HG03571 (cell line): ENCODE results near the gene HOXC11.

Experiments
- ATAC-seq: cut with Tn5 transposase; IDR thresholded peaks from one replicate; pipeline ENCODE4 v1.9.1; 2021; ENCODE audit not compliant: unreplicated experiment

Gene HOXC11

DNA sequence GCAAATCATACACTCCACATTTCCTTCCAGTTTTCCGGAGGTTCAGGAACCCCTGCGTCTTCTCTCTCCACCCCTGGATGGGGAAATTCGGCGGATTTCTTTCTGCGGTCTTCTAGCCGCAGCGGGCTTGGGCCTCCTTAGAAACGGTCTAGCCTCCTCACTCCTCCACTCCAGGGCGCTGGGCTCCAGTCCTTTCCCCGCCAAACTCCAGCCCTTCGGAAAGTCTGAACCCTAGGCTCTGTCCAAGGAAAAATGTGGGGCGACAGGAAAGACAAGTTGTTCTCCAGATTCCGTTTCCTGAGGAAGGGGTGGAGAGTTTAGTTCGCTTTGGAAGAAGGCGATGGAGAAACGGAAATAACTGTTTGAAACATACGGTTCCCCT lies 10.6 kb downstream of the HOXC11 start:
- no peak for ATAC-seq

DNA sequence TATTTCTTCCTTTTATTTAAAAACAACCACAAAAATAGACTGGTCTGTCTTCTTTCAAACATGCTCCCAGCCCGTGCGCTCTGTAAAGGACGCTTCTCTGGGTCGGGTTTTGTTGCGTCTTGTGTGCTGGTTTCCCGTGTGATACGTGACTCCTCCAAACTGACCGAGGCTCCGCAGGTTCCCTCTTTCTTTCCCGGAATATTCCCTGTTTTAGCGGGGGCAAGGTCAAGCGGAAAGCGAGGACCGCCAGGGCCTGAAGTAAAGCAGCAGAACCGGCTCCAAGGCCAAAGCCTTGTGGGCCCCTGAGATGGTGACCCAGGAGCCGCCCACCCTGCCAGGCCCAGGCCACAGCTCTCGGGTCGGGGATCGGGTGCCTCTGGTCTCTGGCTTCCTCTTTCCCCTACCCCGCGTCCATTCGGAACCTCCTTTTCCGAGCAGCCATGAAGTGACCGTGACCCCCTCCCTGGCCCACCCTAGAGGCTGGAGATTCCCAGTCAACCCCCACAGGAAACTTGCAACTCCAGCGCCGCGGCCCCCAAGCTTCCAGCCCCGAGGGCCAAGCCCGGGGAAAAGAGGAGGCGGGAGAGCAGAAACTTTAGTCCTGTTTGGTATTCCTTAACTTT lies 11.1 kb downstream of the HOXC11 start:
- ATAC-seq, result no peak

DNA sequence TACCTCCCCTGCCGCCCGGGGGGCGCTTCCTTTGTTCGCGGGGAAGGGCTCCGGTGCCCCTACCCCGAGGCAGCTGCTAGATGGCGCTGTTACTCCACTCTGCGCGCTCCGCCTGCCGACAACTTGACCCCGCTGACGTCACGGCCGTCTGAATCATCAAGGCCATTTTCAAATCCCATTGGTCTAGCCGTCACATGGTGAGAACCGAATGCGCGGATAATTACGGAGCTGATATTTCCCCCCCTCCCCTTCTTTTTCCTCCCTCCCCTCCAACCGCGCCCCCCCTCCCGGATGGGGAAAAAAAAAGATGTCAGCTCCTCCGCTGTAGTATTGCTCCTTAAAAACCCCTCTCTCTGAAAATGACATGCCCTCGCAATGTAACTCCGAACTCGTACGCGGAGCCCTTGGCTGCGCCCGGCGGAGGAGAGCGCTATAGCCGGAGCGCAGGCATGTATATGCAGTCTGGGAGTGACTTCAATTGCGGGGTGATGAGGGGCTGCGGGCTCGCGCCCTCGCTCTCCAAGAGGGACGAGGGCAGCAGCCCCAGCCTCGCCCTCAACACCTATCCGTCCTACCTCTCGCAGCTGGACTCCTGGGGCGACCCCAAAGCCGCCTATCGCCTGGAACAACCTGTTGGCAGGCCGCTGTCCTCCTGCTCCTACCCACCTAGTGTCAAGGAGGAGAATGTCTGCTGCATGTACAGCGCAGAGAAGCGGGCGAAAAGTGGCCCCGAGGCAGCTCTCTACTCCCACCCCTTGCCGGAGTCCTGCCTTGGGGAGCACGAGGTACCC lies 12.2 kb downstream of the HOXC11 start, which contains the start of gene HOXC10:
Gene HOXC10 (plus strand): TSS at position 246 of the 791 bp plus-strand sequence. CDS start 114 bp downstream, at position 360.
- ATAC-seq, result no peak

DNA sequence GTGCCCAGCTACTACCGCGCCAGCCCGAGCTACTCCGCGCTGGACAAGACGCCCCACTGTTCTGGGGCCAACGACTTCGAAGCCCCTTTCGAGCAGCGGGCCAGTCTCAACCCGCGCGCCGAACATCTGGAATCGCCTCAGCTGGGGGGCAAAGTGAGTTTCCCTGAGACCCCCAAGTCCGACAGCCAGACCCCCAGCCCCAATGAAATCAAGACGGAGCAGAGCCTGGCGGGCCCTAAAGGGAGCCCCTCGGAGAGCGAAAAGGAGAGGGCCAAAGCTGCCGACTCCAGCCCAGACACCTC lies 12.7 kb downstream of the HOXC11 start:
- no peak for ATAC-seq

DNA sequence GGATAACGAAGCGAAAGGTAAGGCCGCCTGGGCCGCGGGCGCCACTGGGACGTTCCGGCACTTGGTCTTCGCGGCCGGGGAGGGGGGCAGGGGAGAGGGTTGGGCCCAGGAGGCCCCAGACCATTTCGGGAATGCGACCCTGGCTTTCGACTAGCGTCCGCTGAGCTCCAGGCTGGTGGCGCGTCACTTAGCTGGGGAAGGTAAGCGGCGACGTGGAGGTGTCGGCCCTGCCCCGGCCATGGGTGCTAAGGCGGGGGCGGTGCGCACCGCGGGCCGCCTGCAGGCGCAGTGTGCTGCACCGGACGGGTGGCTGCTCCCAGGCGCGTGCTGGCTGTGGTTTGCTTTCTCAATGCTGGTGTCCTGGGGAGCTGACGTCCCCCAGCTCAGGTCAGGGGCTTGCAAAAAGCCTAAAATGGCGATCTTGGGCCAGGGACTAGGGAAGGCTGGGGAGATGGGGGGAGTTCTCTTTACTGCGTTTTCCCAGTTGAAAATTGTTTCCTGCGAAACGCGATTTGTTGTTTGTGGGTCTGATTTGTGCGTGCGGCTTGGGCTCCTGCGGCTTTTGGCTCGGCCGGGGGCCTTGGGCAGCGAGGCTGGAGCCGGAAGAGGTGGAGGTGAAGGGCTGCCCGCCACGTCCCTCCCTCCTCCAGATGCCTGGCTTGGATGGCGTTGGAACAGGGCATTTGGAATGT lies 13.2 kb downstream of the HOXC11 start:
- no peak for ATAC-seq

DNA sequence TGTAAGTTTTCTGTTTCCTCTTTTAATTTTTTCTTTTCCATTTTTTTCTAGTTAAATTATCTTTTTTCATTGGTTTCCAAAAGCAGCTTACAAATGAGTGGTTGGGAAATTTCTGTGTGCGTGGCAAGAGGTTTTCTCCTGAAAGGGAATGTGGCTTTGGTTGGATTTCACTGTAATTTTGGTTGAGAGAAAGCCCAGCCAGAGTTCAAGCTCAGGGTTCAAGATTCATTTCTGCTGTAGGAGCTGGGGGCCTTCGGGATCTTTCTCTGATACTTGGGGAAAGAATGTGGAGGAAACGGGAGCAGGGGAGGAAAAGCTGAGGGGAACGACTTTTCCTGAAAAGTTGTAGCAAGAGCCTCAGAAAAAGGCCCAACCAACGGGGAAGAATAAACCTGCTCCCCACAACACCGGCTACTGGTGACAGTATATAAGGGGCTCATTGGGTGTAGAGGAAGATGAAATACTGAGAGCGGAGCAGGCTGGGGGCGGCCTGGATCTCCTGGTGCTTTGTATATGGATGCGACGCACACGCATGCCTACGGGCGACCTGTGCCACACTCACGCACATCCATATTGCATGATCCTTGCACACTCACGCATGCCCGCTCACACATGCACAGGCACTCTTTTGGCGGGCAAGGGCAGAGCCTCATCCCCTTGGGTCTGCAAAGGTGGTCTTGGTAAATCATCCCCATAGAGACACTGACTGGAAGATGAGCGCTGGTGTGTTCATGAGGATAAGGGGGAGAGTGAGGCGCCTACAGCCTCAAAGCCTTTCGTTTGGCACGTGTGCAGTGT lies 14.0 kb downstream of the HOXC11 start:
- no peak for ATAC-seq

DNA sequence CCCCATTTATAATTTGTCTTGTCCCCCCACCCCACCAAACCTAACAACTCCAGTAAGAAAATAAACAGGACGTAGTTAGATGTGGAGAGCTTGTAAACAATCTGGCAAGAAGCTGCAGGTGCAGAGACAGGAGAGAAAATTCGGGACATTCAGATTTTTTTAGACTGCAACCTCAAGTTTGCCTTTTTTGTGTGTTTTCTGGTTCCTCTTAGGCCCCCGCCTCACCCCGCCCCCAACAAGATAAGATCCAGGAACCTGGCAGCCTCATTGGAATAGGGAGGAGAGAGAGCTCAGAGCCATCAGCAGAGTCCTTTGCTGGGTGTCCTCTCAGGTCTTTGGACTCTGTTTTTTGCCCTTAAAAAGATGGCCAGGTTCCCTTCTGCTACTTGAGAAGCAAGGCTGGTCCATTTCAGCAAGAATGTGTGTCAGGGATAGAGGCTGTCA lies 14.9 kb downstream of the HOXC11 start:
- no peak for ATAC-seq

DNA sequence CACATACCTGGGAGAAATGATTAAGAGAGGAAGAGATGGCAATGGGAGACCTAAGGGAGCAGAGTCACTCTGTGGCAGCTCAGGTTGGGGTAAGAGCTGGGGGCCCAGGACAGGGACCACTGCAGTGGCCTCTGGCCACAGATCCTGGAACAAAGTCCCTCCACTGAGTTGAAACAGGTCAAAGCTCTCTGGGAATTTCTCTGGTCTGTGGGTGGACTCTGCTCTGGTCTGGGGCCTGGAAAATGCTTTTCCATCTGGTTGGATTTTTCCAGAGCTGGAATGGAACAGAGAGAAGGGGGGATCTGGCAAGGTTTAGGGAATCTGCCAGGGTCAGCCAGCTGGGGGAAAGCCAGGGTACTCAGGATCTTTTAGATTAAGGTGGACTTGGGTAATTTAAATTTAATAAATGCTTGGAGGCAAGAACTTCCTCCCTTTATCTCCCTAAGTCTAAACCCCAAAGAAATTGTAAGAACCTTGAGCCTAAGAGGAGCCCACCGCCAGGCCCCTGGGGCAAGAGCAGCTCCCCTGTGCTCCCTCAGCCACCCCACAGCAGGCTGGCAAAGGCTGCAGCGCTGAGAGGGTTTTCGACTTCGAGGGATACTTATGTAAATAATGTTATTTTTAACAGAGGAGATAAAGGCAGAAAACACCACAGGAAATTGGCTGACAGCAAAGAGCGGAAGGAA lies 15.8 kb downstream of the HOXC11 start:
- ATAC-seq, result no peak

DNA sequence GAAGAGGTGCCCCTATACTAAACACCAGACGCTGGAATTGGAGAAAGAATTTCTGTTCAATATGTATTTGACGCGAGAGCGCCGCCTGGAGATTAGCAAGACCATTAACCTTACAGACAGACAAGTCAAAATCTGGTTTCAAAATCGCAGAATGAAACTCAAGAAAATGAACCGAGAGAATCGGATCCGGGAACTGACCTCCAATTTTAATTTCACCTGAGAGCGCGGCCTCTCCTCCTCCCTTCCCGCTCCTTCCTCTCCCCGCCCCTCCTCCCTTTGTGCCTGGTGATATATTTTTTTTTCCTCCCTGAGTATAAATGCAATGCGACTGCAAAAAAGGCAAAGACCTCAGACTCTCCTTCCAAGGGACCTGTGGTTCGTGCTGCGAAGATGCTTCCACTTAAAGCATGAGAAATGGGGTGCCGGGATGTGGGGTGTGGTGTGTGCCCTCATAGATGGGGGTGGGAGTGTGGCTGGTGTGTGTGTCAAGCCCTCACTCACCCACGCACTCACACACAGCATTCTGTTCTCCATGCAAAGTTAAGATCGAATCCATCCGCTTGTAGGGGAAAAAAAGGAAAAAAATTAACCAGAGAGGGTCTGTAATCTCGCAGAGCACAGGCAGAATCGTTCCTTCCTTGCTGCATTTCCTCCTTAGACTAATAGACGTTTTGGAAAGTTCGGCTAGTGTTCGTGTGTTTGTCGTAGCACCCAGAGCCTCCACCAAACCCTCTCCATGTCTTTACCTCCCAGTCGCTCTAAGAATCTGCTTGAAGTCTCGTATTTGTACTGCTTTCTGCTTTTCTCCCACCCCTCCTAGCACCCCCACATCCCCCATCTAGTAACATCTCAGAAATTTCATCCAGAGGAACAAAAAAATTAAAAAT lies 16.5 kb downstream of the HOXC11 start:
- ATAC-seq, result no peak

DNA sequence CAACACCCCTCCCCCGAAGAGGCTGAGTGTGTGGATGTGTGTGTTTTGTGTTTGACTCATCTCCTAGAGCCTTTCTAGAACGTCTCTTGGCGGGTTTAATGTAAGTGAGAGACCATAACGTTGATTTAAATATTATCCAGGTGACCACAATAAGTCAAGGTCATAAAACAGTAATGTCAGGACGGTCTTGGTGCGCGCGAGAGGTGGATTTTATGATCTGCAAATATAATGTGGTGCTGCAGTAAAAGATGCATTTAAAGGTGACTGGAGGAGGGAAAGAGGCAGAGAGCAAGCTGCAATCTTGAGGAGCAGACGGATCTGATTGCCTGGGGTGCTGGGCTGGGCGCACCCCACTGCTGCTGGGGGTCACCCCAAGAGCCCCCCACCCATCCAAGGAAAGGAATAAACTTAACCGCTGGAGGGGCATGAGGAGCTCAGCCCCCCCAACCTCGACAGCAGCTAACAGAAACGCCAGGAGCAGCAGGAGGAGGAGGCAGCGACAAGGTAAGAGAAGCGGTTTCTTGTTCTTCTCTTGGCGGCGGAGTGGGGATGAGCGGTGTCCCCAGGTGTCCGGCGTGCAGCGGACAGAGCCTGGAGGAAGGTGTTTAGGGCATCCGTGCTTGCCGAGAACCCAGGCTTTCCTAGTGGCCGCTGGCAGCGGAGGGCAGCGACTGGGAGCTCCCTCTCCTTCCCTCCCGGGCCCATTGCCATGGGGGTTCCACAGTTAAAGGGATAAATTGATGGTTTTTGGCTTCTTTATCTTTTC lies 17.6 kb downstream of the HOXC11 start:
- ATAC-seq, result no peak

DNA sequence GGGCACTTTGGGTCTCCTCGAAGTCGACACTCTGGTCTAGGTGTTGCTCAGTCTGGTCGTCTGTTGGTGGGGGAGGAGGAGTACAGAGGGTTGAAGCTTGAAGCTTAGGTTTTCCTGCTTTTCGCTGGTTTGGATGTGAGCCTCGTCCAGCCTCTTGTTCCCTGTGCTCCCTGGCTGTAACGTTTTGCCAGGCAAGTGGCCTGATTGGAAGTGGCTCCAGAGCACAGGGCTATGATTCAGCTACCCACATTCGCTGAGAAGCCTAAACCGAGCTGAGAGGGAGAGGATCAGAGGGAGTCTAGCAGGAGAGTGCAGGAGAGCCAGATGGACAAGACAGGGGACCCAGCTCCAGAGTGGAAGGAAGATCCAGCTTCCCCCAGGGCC lies 18.1 kb downstream of the HOXC11 start:
- ATAC-seq, result no peak

DNA sequence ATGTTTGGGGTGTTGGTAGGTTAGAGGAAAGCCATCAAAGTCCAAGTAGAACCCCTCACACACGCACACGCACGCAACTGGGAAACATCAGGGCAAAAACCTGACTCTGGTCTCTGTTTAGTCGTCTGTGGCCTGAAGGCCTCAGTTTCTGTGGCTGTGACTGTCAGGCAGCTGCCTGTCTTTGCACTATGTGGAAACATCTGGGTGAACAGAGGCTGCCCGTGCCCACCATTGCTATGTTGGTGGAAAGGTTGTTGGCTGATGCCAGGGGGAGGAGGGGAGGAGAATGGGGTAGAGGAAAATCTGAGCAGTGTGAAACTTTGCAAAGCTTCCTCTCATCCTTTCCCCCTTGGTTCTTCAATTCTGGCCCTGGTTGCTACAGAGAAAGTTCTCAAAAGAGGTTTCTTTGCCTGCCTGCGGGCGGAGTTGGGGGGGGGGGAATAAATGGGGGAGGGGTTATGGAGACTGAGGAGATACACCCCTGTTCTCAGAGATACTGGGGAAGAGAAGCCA lies 19.5 kb downstream of the HOXC11 start:
- no peak for ATAC-seq

DNA sequence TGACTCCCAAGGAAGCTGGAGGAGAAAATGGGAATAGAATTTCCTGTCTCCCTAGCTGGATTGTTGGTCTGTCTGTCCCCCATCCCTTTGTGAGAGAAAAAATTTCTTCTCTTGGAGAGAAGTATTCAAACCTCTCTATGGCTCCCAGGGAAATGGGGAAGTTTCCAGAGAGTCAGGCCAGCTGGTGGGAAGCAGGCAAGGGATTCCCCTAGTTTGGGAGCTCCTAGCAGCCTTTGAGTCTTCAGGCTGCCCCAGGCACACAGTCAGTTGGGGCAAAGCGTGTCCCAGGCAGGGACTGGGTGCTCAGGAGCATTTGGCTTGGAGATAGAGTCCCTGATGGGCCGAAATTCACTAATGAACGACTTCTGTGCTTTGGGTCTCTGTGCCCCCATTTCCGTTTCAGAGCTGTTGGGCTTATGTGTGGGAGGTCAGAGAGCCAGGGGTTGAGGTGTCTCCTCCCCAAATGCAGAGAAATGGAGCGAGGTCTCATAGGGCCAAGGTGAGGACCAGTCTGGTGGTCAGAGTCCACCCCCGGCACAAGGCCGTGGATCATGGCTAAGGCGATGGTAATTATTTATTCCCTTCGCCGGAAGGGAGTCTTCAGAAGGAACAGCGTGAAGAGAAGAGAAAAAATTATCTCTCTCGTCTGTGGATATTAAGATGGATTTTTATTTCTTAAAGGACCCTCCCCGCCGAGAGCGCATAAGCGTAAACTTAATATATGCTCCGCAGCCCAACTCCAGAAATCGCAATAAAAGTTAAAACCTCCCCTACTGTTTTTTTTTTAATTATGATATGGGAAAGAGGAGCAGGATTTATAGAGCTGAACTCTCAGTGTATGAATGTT lies 20.5 kb downstream of the HOXC11 start:
- no peak for ATAC-seq

DNA sequence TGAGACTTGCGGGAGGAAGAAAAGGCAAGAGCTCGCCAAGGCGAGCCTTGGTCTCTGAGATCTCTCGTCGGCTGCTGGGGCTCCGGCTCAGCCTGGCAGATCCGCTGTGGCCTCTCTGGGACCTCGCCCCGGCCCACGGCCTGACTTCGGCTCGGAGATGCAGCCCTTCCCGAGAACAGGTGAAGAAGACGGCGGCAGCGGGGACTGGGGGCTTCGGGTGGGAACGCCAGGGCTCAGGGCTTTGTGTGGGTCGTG lies 21.0 kb downstream of the HOXC11 start:
- no peak for ATAC-seq

DNA sequence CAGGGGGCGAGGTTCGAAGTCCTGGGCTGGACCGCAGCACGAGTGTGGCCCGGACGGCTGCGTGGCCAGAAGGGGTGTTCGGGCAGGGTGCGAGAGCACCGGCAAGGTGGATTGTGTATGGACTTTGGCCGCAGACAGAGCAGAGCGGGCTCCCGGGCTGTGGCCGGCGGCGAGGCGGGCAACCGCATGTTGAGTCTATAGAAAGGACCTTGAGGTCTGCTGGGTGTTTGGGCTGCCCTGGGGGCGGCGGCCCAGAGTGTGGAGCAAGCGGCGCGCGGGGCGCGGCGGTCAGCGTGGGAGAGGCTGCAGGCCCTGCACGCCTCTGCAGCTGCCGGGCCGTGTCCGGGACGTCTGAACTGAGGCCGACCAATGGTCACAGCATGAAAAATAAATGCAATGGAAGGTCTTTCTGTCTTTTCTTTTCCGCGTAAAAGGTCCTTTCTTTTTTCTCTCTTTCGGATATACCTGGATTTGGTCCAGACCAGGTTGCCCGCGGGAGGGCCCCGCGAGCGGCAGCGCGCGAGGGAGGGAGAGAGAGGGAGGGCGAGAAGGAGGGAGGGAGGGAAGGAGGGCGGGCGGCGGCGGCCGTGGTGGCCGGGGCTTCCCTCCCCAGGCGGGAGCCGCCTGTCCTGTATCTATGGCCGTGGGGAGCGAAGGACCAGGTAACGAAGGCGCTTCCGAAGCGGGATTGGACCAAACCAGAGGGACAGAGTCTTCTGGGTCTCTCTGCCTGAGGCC lies 21.5 kb downstream of the HOXC11 start:
- ATAC-seq, result no peak

DNA sequence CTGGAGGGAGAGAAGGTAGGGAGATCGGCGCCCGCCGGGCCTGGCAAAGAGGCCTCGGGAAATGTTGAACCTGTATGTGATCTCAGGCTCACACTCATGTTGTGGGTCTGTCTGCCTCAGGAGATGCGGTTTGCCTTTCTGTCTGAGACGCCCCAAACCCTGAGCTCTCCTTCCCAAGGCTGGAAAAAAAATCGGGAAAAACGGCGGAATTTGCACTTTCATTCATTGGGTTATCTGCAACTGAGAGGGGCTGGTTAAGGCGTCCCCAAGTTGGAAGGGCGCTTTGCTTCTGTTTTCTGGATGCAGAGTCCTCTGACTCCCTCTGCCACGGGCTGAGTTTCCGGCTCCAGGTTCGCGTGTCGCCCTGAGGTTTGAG lies 22.1 kb downstream of the HOXC11 start:
- no peak for ATAC-seq

DNA sequence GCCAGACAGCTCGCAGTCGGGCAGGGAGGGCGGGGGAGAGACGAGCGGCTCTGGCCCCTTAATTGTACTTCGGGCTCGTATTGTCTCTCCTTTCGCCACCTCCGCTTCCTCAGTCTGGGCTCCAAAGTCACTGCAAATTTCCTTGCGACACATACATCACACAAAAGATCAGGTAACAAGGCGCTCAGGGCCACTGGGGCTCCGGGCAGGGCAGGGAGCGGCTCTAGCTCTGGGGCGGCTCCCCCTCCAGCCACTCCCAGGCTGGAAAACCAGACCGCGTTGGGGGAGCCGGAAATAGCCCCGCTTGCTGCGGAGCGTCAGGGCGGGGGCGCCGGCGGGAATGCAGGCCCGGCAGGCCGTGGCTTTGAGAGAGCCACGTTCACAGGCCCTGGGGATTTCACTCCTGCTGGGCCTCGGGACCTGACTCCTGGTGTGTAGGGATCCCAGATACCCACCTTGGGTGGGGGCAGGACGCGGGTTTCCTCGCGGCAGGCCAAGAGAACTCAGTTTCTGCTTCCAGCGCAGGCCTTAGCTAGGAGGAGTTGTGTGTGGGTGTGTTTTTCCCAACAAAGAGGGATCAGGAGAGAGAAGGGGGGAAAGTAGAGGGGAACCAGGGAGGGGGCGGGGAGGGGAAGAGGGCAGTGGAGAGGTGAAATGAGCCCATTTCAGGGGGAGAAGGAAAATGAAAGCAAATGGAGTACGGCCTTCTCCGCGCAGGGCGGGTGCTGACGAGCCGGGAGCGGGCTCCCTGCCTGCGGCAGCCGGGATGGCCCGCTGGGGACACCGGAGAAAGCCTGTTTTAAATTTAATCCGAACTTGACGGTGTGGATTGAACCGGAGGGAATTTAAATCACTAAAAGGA lies 22.7 kb downstream of the HOXC11 start:
- ATAC-seq, result no peak
